AG09319 (cell line): Measurements from ENCODE around the gene GCH1.

ENCODE experiments used
- DNase-seq: peaks from one replicate; pipeline ENCODE4 v3.0.0-alpha.2; 2010; ENCODE audit warnings: low read depth; ENCODE audit errors: extremely low read depth
- CTCF ChIP-seq: IDR thresholded peaks from 2 replicates; pipeline ENCODE4 v1.5.1; 2011; ENCODE audit warnings: low read depth, mild to moderate bottlenecking, inconsistent platforms, low read length, moderate library complexity

GCH1 gene

DNA sequence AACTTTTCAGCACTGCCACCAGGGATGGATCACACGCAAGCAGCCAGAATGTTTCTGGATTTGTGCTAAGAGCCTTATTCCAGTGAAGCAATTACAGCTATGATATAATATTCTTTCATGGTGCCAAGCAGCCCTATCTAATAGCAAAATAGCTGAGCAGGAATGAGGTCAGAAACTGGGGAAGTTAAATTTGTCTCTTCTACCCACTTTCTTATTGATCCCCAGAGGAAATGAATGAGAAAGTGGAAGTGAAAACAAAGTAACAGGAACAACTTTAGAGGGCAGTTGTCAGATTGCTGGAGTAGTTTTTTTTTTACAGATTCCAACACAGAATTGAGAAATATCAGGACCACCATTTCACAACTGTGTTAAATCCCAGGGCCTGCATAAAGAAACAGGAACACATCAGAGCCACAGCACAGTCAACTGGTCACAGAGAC, 44.8 kb downstream of the GCH1 start:
- TF ChIP-seq CTCF, result no peak
- DNase-seq, result no peak

GRCh38 chr14:54856152-54856551, 46.5 kb downstream of the GCH1 start:
- no peak for DNase-seq
- TF ChIP-seq CTCF, result no peak

DNA sequence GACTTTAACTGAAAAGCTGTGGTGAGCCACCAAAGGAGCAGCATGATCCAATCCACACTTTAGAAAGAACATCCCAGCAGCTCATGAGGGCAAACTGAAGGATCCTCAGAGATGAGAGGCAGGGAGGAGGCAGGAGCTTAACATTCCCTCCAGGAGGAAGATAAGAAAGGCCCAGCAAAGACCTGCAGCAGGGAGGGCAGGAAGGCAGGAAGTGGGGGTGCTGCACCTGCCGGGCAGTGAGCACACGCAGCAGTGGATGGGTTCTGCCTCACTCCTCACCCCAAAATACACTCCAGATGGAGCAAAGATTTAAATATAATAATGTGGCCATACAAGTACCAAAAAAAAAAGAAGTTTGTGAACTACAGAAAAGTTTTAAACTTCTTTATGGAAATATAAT, 48.4 kb downstream of the GCH1 start:
- TF ChIP-seq CTCF, result no peak
- DNase-seq, result no peak

- DNase-seq, result no peak
- no peak for TF ChIP-seq CTCF
These were observed 49.3 kb downstream of the GCH1 start for GRCh38 chr14:54853339-54853738.

DNA sequence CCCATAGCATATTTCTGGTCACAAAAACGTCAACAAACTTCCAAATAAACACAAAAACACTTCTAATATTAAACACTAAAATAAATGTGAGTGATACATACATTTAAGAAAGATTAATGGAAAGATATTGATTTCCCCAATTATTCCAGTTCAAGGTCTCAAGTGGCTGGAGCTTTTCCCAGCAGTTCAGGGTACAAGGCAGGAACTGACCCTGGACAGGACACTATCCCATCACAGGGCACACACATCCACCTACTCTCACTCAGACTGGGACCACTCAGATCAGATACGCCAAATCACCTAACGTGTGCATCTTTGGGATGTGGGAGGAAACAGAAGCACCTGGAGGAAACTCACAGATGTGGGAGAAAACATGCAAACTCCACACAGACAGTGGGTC, 50.4 kb downstream of the GCH1 start:
- DNase-seq, result no peak

GRCh38 chr14:54848910-54849309, 53.7 kb downstream of the GCH1 start:
- DNase-seq, result no peak
- no peak for TF ChIP-seq CTCF

More for the DNA sequence above, 50.4 kb downstream of the GCH1 start:
- TF ChIP-seq CTCF, result no peak

DNA sequence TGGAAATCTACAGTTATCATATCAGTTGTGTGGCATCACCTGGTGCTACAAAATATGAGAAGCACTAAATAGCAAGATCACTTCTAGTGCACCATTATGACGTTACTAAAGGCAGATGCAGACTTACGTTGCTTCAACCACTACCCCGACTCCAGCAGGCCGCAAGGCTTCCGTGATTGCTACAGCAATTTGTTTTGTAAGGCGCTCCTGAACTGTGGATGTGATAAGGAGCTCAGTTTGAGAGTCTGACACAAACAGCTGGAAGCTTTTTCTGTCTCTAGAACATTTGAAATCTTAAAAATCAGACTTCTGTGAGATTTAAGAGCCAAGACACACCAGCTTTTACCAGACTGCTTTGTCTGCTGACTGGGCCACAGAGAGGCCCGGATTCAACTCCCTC, 57.0 kb downstream of the GCH1 start:
- no peak for TF ChIP-seq CTCF
- no peak for DNase-seq
